T-helper 2 cell treated with Interferon-gamma antibody and Interleukin-4, amounts not matched to agents 5 μg/mL and 100 μg/mL, for 36 hours (primary cell): Measurements from ENCODE around the gene EHD1.

Experiments
- DNase-seq: peaks from one replicate; pipeline ENCODE4 v3.0.0; 2021; ENCODE audit warnings: low spot score
- H3K27ac Mint-ChIP-seq: one replicate; pipeline ENCODE4 v1.8.0; 2021; ENCODE audit warnings: mild to moderate bottlenecking, mixed read lengths
- H3K27me3 Mint-ChIP-seq: one replicate; pipeline ENCODE4 v1.8.0; 2021; ENCODE audit warnings: low read depth, mixed read lengths
- H3K36me3 Mint-ChIP-seq: one replicate; pipeline ENCODE4 v1.8.0; 2021; ENCODE audit warnings: low read depth, mixed read lengths
- H3K4me1 Mint-ChIP-seq: one replicate; pipeline ENCODE4 v1.8.0; 2021; ENCODE audit warnings: low read depth, mixed read lengths
- H3K4me3 Mint-ChIP-seq: one replicate; pipeline ENCODE4 v1.8.0; 2022; ENCODE audit warnings: mild to moderate bottlenecking, moderate library complexity, mixed read lengths
- H3K9me3 Mint-ChIP-seq: one replicate; pipeline ENCODE4 v1.8.0; 2021; ENCODE audit warnings: mixed read lengths

Gene EHD1

GRCh38 chr11:64900774-64901173 lies 22.4 kb upstream of the EHD1 start:
- H3K27me3 Mint-ChIP-seq = no peaks in the 10 kb centered on the region
- H3K9me3 Mint-ChIP-seq = no peaks in the 10 kb centered on the region
- no peak for DNase-seq
- H3K4me3 Mint-ChIP-seq = no peak overlapping the region
- peaks cover 19% of the 10 kb centered on the region for H3K36me3 Mint-ChIP-seq
- no peak overlapping the region for H3K27ac Mint-ChIP-seq
- H3K4me1 Mint-ChIP-seq = peaks cover 6% of the 10 kb centered on the region

DNA sequence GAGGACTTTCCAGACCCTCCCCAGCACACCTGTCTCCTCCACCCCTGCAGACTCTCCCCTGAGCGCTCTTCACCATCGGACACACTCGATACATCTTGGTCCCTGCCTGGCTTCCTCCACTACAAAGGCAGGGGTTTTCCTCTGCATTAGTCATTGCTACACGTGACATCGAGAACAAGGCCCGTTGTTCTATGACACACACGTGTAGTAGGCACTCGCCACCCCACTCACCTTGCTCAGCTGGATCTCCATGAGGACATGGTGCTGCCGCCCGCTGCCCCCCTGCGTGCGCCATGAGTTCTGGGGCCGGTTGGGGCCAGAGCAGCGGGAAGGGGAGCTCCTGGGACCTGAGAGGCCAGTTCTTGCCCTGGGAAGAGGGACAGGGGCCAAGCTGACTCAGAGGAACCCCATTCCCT lies 21.9 kb upstream of the EHD1 start:
- no peaks in the 10 kb centered on the region for H3K9me3 Mint-ChIP-seq
- peak overlapping the region; percentile 73 for H3K27ac Mint-ChIP-seq
- H3K36me3 Mint-ChIP-seq = peaks cover 18% of the 10 kb centered on the region
- DNase-seq = peak; percentile 59
- peaks cover 6% of the 10 kb centered on the region for H3K4me1 Mint-ChIP-seq
- H3K4me3 Mint-ChIP-seq = peak overlapping the region; percentile 54
- no peaks in the 10 kb centered on the region for H3K27me3 Mint-ChIP-seq

DNA sequence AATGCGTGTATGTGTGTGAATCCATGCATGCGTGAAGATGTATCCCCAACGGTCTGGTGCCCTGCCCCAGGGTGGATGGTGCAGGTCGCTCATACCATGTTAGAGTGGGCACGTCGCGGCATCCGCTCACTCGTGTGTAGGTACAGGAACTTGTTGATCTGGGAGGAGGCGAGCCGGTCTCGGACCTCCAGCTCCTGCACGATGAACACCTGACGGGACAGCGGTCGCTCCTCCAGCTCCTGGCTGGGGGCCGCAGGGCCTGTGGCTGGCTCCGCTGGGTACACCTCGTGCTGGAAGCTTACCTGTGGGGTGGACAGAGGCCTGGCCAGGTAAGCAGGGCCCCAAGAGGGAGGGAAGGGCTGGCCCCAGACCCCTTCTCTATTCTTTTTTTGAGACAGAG lies 20.1 kb upstream of the EHD1 start:
- Mint-ChIP-seq H3K27ac (no peak overlapping the region), H3K4me1 (peaks cover 8% of the 10 kb centered on the region), H3K4me3 (no peak overlapping the region), H3K27me3 (no peaks in the 10 kb centered on the region), H3K9me3 (no peaks in the 10 kb centered on the region), H3K36me3 (peaks cover 18% of the 10 kb centered on the region)
- no peak for DNase-seq

- Mint-ChIP-seq H3K27me3 (no peaks in the 10 kb centered on the region), H3K27ac (no peak overlapping the region), H3K36me3 (peaks cover 18% of the 10 kb centered on the region), H3K4me3 (no peak overlapping the region), H3K9me3 (no peaks in the 10 kb centered on the region), H3K4me1 (peaks cover 8% of the 10 kb centered on the region)
- DNase-seq = no peak
Measured at GRCh38 chr11:64898076-64898445, 19.6 kb upstream of the EHD1 start.

DNA sequence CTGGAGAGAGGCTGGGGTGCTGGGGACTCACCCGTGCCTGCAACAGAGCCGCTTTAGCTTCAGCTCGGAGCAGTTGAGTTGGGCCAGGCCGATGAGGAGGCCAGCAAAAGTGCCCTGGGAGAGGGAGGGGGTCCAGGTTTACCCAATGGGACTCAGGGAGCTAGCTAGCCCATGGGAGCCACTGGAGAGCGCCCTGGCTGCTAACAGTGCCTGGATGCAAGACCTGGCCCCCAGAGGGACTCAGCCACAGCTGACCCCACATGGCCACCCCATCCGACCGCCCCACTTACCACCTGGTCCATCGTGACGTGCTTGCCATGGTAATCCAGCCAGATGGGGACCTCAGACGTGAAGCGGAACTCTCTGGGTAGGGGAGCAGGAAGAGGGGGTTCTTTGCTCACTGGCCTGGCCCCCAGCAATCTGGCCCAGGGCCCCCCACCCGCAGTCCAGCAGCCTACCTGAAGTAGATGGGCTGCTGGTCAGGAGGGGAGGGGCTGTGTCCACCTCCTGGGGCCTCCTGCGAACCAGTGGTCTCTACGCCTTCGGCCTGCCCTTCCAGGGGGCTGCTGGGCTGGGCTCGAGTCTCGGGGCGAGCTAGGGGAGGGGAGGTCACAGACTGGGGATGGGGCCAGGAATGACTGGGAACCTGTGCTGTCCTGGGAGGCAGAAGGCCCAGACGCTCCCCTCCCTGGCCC lies 19.1 kb upstream of the EHD1 start:
- no peaks in the 10 kb centered on the region for H3K27me3 Mint-ChIP-seq
- no peak overlapping the region for H3K27ac Mint-ChIP-seq
- no peaks in the 10 kb centered on the region for H3K9me3 Mint-ChIP-seq
- peaks cover 8% of the 10 kb centered on the region for H3K4me1 Mint-ChIP-seq
- no peak overlapping the region for H3K4me3 Mint-ChIP-seq
- peaks cover 18% of the 10 kb centered on the region for H3K36me3 Mint-ChIP-seq
- DNase-seq = no peak

- peaks cover 7% of the 10 kb centered on the region for H3K4me1 Mint-ChIP-seq
- no peaks in the 10 kb centered on the region for H3K9me3 Mint-ChIP-seq
- no peak for DNase-seq
- H3K36me3 Mint-ChIP-seq = peaks cover 17% of the 10 kb centered on the region
- no peaks in the 10 kb centered on the region for H3K27me3 Mint-ChIP-seq
- H3K27ac Mint-ChIP-seq = no peak overlapping the region
- H3K4me3 Mint-ChIP-seq = no peak overlapping the region
Measured at GRCh38 chr11:64896448-64897022, 18.1 kb upstream of the EHD1 start.

DNA sequence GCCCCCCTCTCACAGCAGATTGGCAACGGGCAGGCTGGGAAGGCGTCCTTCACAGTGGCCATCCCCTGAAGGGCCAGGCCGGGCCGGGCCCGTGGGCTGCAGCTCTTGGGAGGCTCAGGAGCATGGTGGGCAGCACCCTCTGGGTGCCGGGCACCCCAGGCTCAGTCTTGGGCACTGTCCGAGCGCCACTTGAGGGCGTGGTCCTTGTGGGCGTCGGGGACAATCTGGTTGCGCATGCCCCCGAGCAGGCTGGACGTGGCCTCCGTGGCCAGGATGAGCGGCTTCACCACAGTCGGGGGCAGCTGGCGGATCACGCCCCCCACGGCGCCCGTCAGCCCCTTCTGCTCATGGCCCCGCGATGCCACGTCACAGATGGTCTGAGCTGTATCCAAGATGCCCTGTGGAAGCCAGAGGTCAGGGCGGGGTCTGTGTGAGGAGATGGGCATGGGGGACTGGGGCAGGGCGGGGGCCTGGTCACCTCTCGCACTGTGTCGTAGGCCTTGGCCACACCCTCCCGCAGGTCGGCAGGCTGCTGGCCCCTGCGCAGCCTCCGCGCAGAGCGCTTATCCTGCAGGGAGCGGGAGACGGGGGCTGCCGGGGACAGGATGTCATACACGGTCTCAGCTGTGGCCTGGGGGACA lies 16.5 kb upstream of the EHD1 start:
- no peak overlapping the region for H3K4me3 Mint-ChIP-seq
- no peak for DNase-seq
- no peaks in the 10 kb centered on the region for H3K27me3 Mint-ChIP-seq
- H3K36me3 Mint-ChIP-seq = peaks cover 11% of the 10 kb centered on the region
- no peak overlapping the region for H3K27ac Mint-ChIP-seq
- peaks cover 2% of the 10 kb centered on the region for H3K4me1 Mint-ChIP-seq
- H3K9me3 Mint-ChIP-seq = no peaks in the 10 kb centered on the region

DNA sequence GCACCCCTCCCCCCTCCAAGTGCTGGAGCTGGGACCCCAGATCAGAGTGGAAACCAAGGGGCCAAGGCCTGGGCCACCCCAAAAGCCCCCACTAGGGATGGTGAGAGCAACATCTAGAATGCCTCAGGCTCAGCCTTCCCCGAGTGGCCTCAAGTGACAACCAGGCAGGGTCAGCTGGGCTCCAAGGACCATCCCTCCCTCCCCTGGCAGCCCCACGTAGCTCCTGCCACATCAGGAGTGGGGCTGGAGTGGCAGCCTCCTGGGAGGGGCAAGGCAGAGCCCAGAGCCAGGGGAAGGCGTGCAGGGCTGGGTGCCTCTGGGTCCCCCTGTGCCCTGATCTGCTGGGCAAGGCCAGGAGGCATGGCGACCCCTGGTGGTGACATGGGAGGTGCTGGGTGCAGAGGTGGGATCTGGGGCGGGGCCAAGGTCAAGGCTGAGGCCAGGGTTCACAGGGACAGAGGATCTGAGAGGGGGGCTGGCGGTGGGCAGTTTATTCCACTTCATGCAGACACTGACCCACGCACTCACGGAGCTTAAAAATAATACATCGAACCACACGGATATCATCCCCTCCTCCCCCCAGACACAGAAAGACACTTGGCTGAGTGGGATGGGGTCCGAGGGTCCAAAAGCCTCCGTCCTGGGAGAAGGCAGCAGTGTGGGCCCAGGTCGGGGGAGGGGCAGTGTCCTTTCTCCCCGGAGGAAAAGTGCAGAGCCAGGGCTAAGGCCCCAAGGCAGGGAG lies 15.8 kb upstream of the EHD1 start:
- Mint-ChIP-seq H3K27ac (no peak overlapping the region), H3K4me1 (peaks cover 2% of the 10 kb centered on the region), H3K9me3 (no peaks in the 10 kb centered on the region), H3K27me3 (no peaks in the 10 kb centered on the region), H3K4me3 (no peak overlapping the region), H3K36me3 (peaks cover 8% of the 10 kb centered on the region)
- DNase-seq = peak; percentile 82

DNA sequence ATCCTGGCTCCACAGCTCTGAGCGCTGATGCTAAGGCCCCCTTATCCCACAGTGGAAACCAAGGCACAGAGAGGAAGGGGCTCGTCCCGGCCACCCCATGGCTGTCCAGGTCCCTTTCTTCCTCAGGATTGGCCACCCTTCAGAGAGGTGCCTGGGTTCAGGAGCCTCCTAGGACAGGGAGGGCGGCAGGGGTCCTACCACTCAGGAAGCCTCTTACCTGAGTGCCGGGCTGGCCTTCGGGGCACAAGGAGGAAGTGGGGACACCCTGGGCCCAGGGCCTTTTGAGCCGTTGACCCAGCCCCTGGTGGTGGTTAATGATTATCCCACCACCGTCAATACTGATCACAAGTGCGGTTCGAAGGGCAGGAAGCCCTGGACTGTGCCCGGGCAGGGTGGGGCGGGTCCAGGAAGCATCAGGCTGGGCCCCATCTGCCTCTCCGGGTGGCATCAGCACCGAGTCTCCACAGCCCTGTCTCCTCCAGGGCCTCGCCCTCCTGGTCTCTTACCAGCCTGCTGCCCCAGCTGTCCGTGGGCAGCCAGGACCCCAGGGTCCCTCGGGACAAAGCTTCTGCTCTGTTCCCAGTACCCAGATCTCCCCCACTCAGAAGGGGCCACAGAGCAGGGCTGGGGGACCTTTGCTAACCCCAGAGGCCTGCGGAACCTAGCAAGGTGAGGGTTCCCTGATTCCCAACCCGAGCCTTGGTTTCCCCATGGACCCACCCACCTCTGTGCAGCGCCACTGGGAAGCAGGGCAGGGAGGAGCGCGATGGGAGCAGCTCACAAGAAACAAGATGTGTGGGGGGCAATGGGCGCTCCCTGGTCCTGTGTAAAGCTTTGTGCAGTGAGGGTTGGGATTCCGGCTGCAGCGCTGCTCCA lies 15.0 kb upstream of the EHD1 start:
- Mint-ChIP-seq H3K4me3 (no peak overlapping the region), H3K27me3 (no peaks in the 10 kb centered on the region), H3K36me3 (peaks cover 7% of the 10 kb centered on the region), H3K27ac (no peak overlapping the region), H3K9me3 (no peaks in the 10 kb centered on the region), H3K4me1 (peaks cover 5% of the 10 kb centered on the region)
- no peak for DNase-seq

DNA sequence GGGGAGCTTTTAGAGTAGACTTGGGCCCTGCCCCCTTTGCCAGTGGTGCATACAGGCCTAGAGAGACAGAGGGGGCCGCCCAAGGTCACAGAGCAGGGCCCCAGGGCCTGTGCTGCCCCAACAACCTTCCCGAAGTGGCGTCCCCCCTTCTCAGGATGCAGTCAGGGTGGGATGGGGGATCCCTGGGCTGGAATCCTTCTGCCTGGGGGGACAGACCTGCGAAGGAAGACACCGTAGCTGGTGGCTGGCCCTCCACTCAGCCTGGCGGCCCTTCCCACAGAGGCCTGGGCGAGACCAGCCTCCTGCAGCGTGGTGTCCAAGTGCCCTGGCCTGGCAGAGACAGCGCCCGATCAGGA lies 14.4 kb upstream of the EHD1 start:
- DNase-seq = no peak
- no peak overlapping the region for H3K4me3 Mint-ChIP-seq
- no peak overlapping the region for H3K27ac Mint-ChIP-seq
- H3K36me3 Mint-ChIP-seq = peaks cover 4% of the 10 kb centered on the region
- peaks cover 10% of the 10 kb centered on the region for H3K4me1 Mint-ChIP-seq
- H3K27me3 Mint-ChIP-seq = no peaks in the 10 kb centered on the region
- no peaks in the 10 kb centered on the region for H3K9me3 Mint-ChIP-seq

GRCh38 chr11:64892411-64892831 lies 14.0 kb upstream of the EHD1 start:
- Mint-ChIP-seq H3K4me3 (no peak overlapping the region), H3K9me3 (no peaks in the 10 kb centered on the region), H3K4me1 (peaks cover 12% of the 10 kb centered on the region), H3K27me3 (no peaks in the 10 kb centered on the region), H3K27ac (no peak overlapping the region), H3K36me3 (peaks cover 4% of the 10 kb centered on the region)
- DNase-seq = no peak

DNA sequence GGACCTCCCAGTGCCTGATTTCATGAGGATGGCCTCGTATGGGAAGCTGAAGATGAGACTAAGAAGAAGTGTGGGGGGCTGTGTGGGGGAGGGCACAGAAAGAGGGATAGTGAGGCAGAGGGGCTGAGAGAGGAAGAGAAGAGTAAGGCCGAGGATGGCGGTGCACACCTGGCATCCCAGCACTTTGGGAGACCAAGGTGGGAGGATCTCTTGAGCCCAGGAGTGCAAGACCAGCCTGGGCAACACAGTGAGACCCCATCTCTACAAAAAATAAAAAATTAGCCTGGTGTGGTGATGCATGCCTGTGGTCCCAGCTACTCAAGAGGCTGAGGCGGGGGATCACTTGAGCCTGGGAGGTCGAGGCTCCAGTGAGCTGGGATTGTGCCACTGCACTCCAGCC lies 13.5 kb upstream of the EHD1 start:
- DNase-seq = no peak
- Mint-ChIP-seq H3K27ac (no peak overlapping the region), H3K4me1 (peaks cover 14% of the 10 kb centered on the region), H3K9me3 (no peaks in the 10 kb centered on the region), H3K4me3 (no peak overlapping the region), H3K36me3 (peaks cover 4% of the 10 kb centered on the region), H3K27me3 (no peaks in the 10 kb centered on the region)

DNA sequence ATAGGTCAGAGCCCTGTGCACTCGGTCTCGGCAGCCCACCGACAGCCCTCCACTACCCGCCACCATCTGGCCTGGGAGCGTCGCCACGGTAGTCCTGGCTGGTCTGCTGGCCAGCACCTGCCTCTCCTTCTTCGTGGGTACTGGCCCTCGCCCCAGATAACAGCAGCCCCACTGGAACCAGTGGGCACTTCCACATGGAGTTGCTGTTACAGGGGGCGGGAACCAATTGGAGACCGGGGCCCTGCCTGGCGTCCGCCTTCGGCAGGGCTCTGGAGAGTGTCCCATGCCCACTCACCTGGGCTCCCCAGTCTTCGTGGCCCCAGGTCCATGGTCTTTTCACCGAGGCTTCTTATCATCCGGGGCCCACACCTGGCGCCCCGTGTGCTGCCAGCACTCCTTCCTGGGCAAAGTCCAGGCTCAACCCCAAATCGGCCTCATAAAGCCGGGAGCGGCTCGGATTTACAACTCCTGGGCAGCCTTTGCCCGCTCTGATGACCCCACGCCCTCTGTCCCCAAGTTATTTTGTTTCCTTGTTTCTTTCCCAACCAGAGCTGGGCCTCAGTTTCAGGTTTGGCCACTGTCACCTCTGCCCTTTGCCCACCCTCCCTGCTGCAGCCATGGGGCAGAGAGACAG lies 12.9 kb upstream of the EHD1 start:
- no peak for DNase-seq

More for the DNA sequence above, 12.9 kb upstream of the EHD1 start:
- H3K36me3 Mint-ChIP-seq = peaks cover 4% of the 10 kb centered on the region
- H3K4me3 Mint-ChIP-seq = no peak overlapping the region
- no peak overlapping the region for H3K27ac Mint-ChIP-seq
- H3K27me3 Mint-ChIP-seq = no peaks in the 10 kb centered on the region
- H3K9me3 Mint-ChIP-seq = no peaks in the 10 kb centered on the region
- peaks cover 14% of the 10 kb centered on the region for H3K4me1 Mint-ChIP-seq
